Activated T-cell treated with anti-CD3 and anti-CD28 coated beads, Interleukin-2, amount 50 U/mL, for 72 hours (primary cell): ENCODE data around the gene PAX7. TPM values are rescaled to one million over a fixed set of nuclear protein-coding genes. Genes with fewer than 3 reads are reported as not detected.

Source experiments
- ATAC-seq, 2 donors: fragments of 150-1000 bp; cut with Tn5 transposase; replicated peaks in 1 of 2; 2 replicates each; pipeline ENCODE4 v1.10.0; 2021; ENCODE audit warnings: moderate library complexity in 2 of 2, mild to moderate bottlenecking in 1 of 2
- DNase-seq, 2 donors: peaks; one replicate each; pipeline ENCODE4 v3.0.0; 2021 to 2022; ENCODE audit warnings: mixed read lengths in 1 of 2
- H3K27ac Mint-ChIP-seq: one replicate; pipeline ENCODE4 v1.8.0; 2022; ENCODE audit warnings: mild to moderate bottlenecking, moderate library complexity, mixed read lengths
- H3K27me3 Mint-ChIP-seq: one replicate; pipeline ENCODE4 v1.8.0; 2022; ENCODE audit warnings: low read depth, mixed read lengths
- H3K36me3 Mint-ChIP-seq, 2 donors: one replicate each; pipeline ENCODE4 v1.8.0; 2022; ENCODE audit warnings: mixed read lengths in 2 of 2, mild to moderate bottlenecking in 1 of 2; ENCODE audit not compliant: insufficient read depth in 2 of 2
- H3K4me1 Mint-ChIP-seq: one replicate; pipeline ENCODE4 v1.8.0; 2022; ENCODE audit warnings: low read depth, mixed read lengths
- H3K4me3 Mint-ChIP-seq, 2 donors: one replicate each; pipeline ENCODE4 v1.8.0; 2022; ENCODE audit warnings: mild to moderate bottlenecking in 2 of 2, mixed read lengths in 2 of 2, moderate library complexity in 2 of 2
- H3K9me3 Mint-ChIP-seq, 2 donors: one replicate each; pipeline ENCODE4 v1.8.0; 2022; ENCODE audit warnings: mixed read lengths in 2 of 2
- total RNA-seq, 2 donors: library from RNA; stranded (reverse); gene quantifications; one replicate each; pipeline ENCODE4 v1.2.3, GENCODE V29; 2022

Gene PAX7
- total RNA-seq, 2 donors from 2014 or later: not detected

DNA sequence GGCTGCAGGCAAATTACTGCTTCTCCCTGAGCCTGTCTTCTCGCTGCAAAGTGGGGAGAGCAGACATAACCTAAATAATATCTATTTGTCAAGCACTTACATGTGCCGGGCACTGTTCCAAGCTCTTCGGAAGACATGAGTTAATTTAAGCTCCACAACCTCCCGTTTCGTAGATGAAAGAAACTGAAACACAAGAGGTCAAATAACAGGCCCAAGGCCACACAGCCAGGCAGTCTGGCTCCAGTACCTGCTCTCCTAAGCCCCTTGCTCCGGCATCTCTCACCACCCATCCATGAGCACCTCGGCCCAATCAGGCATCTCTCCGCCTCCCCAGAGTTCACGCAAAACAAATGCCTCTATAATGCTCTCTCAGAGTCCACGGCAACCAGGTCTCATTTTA, 163.4 kb downstream of the PAX7 start:
- no peak for ATAC-seq
- peaks cover 51% of the 10 kb centered on the region for H3K27me3 Mint-ChIP-seq
- H3K9me3 Mint-ChIP-seq: peaks cover 0 to 2% of the 10 kb centered on the region in 2 donors

DNA sequence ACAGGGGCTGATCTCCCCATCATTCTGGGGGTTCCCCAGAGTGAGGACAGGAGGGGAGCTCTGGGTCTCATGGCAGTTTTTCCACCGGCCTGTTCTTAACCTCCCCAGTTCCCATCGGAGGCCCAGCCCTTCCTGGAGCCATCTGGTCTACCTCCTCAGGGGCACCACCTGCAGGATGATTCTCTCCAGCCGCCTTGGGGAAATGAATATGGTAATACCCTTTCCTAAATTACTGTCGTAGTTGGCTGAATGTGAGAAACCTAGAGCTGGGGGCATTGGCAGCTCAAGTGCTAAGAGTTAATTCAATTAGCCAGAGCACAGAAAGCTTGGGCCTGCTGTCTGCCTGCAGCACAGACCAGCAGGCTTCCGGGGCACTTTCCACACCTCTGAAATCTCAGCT, 163.9 kb downstream of the PAX7 start:
- Mint-ChIP-seq H3K9me3 (peaks cover 0 to 2% of the 10 kb centered on the region in 2 donors), H3K27ac (no peak overlapping the region), H3K36me3 (no peaks in the 10 kb centered on the region), H3K4me1 (no peaks in the 10 kb centered on the region), H3K27me3 (peaks cover 48% of the 10 kb centered on the region), H3K4me3 (no peak overlapping the region)
- ATAC-seq (no peak), DNase-seq (peak in 1 of 2 donors; percentile 3)

More for the DNA sequence above, 163.4 kb downstream of the PAX7 start:
- Mint-ChIP-seq H3K4me3 (no peak overlapping the region), H3K4me1 (no peaks in the 10 kb centered on the region), H3K36me3 (no peaks in the 10 kb centered on the region), H3K27ac (no peak overlapping the region)
- no peak for DNase-seq

DNA sequence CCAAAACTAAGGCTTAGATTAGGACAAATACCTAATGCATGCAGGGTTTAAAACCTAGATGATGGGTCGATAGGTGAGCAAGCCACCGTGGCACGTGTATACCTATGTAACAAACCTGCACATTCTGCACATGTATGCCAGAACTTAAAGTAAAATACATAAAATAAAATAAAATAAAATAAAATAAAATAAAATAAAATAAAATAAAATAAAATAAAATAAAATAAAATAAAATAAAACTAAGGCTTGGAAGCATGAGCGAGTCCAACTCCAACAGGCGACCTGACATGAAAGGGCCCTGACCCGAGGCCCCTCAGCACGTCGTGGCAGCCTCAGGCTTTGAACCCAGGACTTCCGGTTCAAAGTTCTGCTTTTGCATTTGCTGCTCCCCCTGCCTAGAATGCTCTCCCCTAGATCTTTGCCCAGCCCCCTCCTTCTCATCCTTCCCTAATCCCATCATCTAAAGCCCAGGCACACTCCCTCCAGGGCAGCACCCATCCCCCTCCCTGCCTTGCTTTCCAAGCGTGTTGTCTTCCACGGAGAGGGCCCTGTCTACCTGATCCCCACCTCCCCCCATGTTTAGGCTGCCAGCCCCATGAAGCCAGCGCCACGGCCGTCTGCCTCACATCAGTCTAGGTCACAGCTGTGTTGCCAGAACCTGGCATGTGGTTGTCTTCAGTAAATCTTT, 164.5 kb downstream of the PAX7 start:
- peaks cover 0 to 2% of the 10 kb centered on the region in 2 donors for H3K9me3 Mint-ChIP-seq
- H3K27ac Mint-ChIP-seq: no peak overlapping the region
- no peaks in the 10 kb centered on the region for H3K36me3 Mint-ChIP-seq
- H3K27me3 Mint-ChIP-seq: peaks cover 42% of the 10 kb centered on the region
- ATAC-seq (no peak), DNase-seq (no peak)
- no peak overlapping the region for H3K4me3 Mint-ChIP-seq
- no peaks in the 10 kb centered on the region for H3K4me1 Mint-ChIP-seq

DNA sequence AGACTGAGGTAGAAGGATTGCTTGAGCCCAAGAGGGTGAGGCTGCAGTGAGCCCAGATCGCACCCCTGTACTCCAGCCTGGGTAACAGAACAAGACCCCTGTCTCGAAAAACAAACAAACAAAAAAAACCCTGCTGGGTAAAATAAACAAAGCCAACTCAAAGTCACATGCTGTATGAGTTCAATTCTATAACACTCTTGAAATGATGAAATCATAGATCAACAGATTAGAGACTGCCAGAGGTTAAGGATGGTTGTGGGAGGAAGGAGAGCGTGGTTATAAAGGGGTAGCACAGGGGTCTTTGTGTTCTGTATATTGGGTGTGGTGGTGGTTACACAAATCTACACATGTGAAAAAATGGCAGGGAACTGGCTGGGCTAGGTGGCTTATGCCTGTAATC, 166.3 kb downstream of the PAX7 start:
- no peak for DNase-seq

More for the DNA sequence above, 166.3 kb downstream of the PAX7 start:
- Mint-ChIP-seq H3K27ac (no peak overlapping the region), H3K4me3 (no peak overlapping the region), H3K36me3 (no peaks in the 10 kb centered on the region), H3K9me3 (peaks cover 0 to 2% of the 10 kb centered on the region in 2 donors), H3K27me3 (peaks cover 25% of the 10 kb centered on the region), H3K4me1 (no peaks in the 10 kb centered on the region)
- no peak for ATAC-seq

Other genes starting within 250 kb of the PAX7 start
- gene KLHDC7A, start 149.9 kb upstream of the PAX7 start, total RNA-seq: not detected
- not detected for gene TAS1R2, start 228.8 kb downstream of the PAX7 start, total RNA-seq